HepG2 (cell line): ENCODE results near the gene NTN3. TPM values are rescaled to one million over a fixed set of nuclear protein-coding genes. Genes with fewer than 3 reads are reported as not detected.
A peak's percentile ranks its signal among the peaks of the same experiment; 100 is the strongest.

Experiments
- ERF ChIP-seq: IDR thresholded peaks from 2 replicates; pipeline ENCODE4 v1.6.1; 2018; ENCODE audit warnings: missing biosample characterization, missing genetic modification reagents
- FIP1L1 ChIP-seq: fragments of 200-400 bp; formaldehyde crosslinking; IDR thresholded peaks from 2 replicates; pipeline ENCODE4 v1.6.1; 2018; ENCODE audit warnings: low read depth, mild to moderate bottlenecking, low read length, moderate library complexity, borderline replicate concordance; ENCODE audit not compliant: insufficient read depth
- FOXO4 ChIP-seq: sonication (generic); formaldehyde crosslinking; conservative IDR thresholded peaks from 2 replicates; pipeline ENCODE4 v1.8.1; 2023; ENCODE audit warnings: missing genetic modification reagents
- HHEX ChIP-seq: IDR thresholded peaks from 2 replicates; pipeline ENCODE4 v1.6.1; 2016; ENCODE audit warnings: control low read depth
- HOMEZ ChIP-seq: IDR thresholded peaks from 2 replicates; pipeline ENCODE4 v1.6.1; 2016; ENCODE audit warnings: low read depth
- IRX3 ChIP-seq: sonication (generic); formaldehyde crosslinking; IDR thresholded peaks from 2 replicates; pipeline ENCODE4 v1.8.1; 2023; ENCODE audit warnings: mild to moderate bottlenecking, low read depth, missing genetic modification reagents, borderline replicate concordance
- KDM6A ChIP-seq: IDR thresholded peaks from 2 replicates; pipeline ENCODE4 v1.6.1; 2016; ENCODE audit warnings: low read depth
- MAFK ChIP-seq, 2 experiments: IDR thresholded peaks in 1 of 2; conservative IDR thresholded peaks in 1 of 2; 2 replicates each; pipeline ENCODE4 v1.6.1; 2011; ENCODE audit warnings: improper control_type of control experiment in 2 of 2, low read length in 2 of 2
- MEF2D ChIP-seq: sonication (generic); formaldehyde crosslinking; IDR thresholded peaks from 2 replicates; pipeline ENCODE4 v1.5.1; 2020; ENCODE audit warnings: mild to moderate bottlenecking, missing genetic modification reagents
- NFE2L1 ChIP-seq: sonication (generic); formaldehyde crosslinking; IDR thresholded peaks from 2 replicates; pipeline ENCODE4 v1.4.0; 2020; ENCODE audit warnings: missing genetic modification reagents, mild to moderate bottlenecking, borderline replicate concordance
- NFIC ChIP-seq: IDR thresholded peaks from 2 replicates; pipeline ENCODE4 v1.6.1; 2012; ENCODE audit warnings: mild to moderate bottlenecking, low read length, inconsistent platforms
- ONECUT2 ChIP-seq: sonication (generic); formaldehyde crosslinking; IDR thresholded peaks from 2 replicates; pipeline ENCODE4 v1.4.0; 2020; ENCODE audit warnings: missing genetic modification reagents
- SP2 ChIP-seq: sonication (generic); formaldehyde crosslinking; IDR thresholded peaks from 2 replicates; pipeline ENCODE4 v1.5.1; 2020; ENCODE audit warnings: mild to moderate bottlenecking, missing genetic modification reagents
- SRF ChIP-seq: IDR thresholded peaks from 2 replicates; pipeline ENCODE4 v1.6.1; 2011; ENCODE audit warnings: mild to moderate bottlenecking, low read depth, low read length, moderate library complexity
- SRY ChIP-seq: sonication (generic); formaldehyde crosslinking; IDR thresholded peaks from 2 replicates; pipeline ENCODE4 v1.8.0; 2022; ENCODE audit warnings: mild to moderate bottlenecking, missing genetic modification reagents
- SYNCRIP ChIP-seq: fragments of 200-400 bp; formaldehyde crosslinking; IDR thresholded peaks from 2 replicates; pipeline ENCODE4 v1.6.1; 2018; ENCODE audit warnings: mild to moderate bottlenecking, low read depth, low read length; ENCODE audit not compliant: insufficient read depth
- ZC3H13 ChIP-seq: sonication (generic); formaldehyde crosslinking; IDR thresholded peaks from 2 replicates; pipeline ENCODE4 v1.8.1; 2023; ENCODE audit warnings: mild to moderate bottlenecking, missing genetic modification reagents, moderate library complexity
- ZEB1 ChIP-seq: IDR thresholded peaks from 2 replicates; pipeline ENCODE4 v1.6.1; 2012; ENCODE audit warnings: mild to moderate bottlenecking, low read depth, inconsistent platforms; ENCODE audit not compliant: insufficient replicate concordance
- ZNF18 ChIP-seq: sonication (generic); formaldehyde crosslinking; IDR thresholded peaks from 2 replicates; pipeline ENCODE4 v1.8.0; 2022; ENCODE audit warnings: mild to moderate bottlenecking, missing genetic modification reagents; ENCODE audit not compliant: insufficient replicate concordance
- ZNF207 ChIP-seq: fragments of 450-650 bp; IDR thresholded peaks from 2 replicates; pipeline ENCODE4 v1.6.1; 2016; ENCODE audit warnings: antibody characterized with exemption, borderline replicate concordance
- ZSCAN25 ChIP-seq: sonication (generic); formaldehyde crosslinking; IDR thresholded peaks from 2 replicates; pipeline ENCODE4 v1.8.0; 2022; ENCODE audit warnings: mild to moderate bottlenecking, missing genetic modification reagents
- polyA plus RNA-seq, 8 experiments: library from polyadenylated mRNA; depleted of rRNA in 3 of 8; stranded (reverse) in 7 of 8; unstranded in 1 of 8; fragments of >200 nt; fragmentation: Illumina TruSeq in 4 of 8; extraction: Trizol in 4 of 8; gene quantifications; 2 replicates each; pipeline versions ENCODE4 v1.2.1 to v1.2.3, GENCODE V29; 2011 to 2016; ENCODE audit warnings: low read depth in 4 of 8, missing spikeins in 1 of 8, mixed read lengths in 1 of 8; ENCODE audit not compliant: insufficient read depth in 1 of 8
- total RNA-seq, 5 experiments: library from RNA; depleted of rRNA; stranded (reverse); fragments of >200 nt; fragmentation: Illumina TruSeq; extraction: Trizol; gene quantifications; 2 replicates each; pipeline ENCODE4 v1.2.3, GENCODE V29; 2016; ENCODE audit warnings: low read depth in 1 of 5
- TF ChIP-seq, protein P1 (sequence below): IDR thresholded peaks from 2 replicates; pipeline ENCODE4 v1.6.1; 2018; ENCODE audit warnings: missing genetic modification reagents, mild to moderate bottlenecking, missing compliant biosample characterization

Gene NTN3
- total and polyA plus RNA-seq, 2 of the 13 experiments (the other 11 are each of a cell fraction or from before 2014, with no cell fraction given): 0.09 to 0.20 TPM

- TF ChIP-seq HOMEZ (CRISPR knock-in tag): no peak
- no peak for TF ChIP-seq MEF2D (CRISPR knock-in tag)
- no peak for TF ChIP-seq FIP1L1
- no peak for TF ChIP-seq ZNF207
- TF ChIP-seq SRY (CRISPR knock-in tag): no peak
- TF ChIP-seq SP2 (CRISPR knock-in tag): no peak
- TF ChIP-seq ERF (CRISPR knock-in tag): no peak
- TF ChIP-seq ZSCAN25 (CRISPR knock-in tag): no peak
- TF ChIP-seq NFE2L1 (CRISPR knock-in tag): no peak
- TF ChIP-seq MAFK (conservative IDR thresholded peaks at IDR 0.05 in 1 of 2, IDR thresholded peaks at IDR 0.05 in 1 of 2; ENCODE audit: low read length in 2 of 2): 0 out of 4 replicates have a peak, but pooled peaks of 1 of the 2 experiments have one; percentile 14
- no peak for TF ChIP-seq ZNF18 (CRISPR knock-in tag)
- no peak for TF ChIP-seq KDM6A (CRISPR knock-in tag)
- TF ChIP-seq FOXO4: 0 out of 2 replicates have a peak, but pooled peaks have one; percentile 37
- TF ChIP-seq IRX3 (CRISPR knock-in tag): no peak
- no peak for TF ChIP-seq NFIC
- TF ChIP-seq, protein P1, sequence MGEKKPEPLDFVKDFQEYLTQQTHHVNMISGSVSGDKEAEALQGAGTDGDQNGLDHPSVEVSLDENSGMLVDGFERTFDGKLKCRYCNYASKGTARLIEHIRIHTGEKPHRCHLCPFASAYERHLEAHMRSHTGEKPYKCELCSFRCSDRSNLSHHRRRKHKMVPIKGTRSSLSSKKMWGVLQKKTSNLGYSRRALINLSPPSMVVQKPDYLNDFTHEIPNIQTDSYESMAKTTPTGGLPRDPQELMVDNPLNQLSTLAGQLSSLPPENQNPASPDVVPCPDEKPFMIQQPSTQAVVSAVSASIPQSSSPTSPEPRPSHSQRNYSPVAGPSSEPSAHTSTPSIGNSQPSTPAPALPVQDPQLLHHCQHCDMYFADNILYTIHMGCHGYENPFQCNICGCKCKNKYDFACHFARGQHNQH: no peak
- TF ChIP-seq HHEX (CRISPR knock-in tag): no peak
- 0 out of 2 replicates have a peak, but pooled peaks have one; percentile 13 for TF ChIP-seq SRF
- no peak for TF ChIP-seq ZEB1
- 0 out of 2 replicates have a peak, but pooled peaks have one; percentile 62 for TF ChIP-seq ZC3H13 (CRISPR knock-in tag)
- no peak for TF ChIP-seq SYNCRIP
- no peak for TF ChIP-seq ONECUT2 (CRISPR knock-in tag)
These were observed 12.0 kb upstream of the NTN3 start (continued) for GRCh38 chr16:2458887-2459646.
